Neural cell (in vitro differentiated cells): ENCODE results near the gene PLCXD3. TPM values are rescaled to one million over a fixed set of nuclear protein-coding genes. Genes with fewer than 3 reads are reported as not detected.

Experiments used
- H2AFZ ChIP-seq: fragments of 200-600, 300-800 bp; sonication (generic), shearing (Covaris generic); 2 replicates; pipeline ENCODE4 v1.6.0; 2014; ENCODE audit warnings: low read depth, mild to moderate bottlenecking, antibody characterized with exemption, low read length, moderate library complexity
- H3F3A ChIP-seq: fragments of 200-600 bp; shearing (Covaris generic); 2 replicates; pipeline ENCODE4 v1.6.1; 2016; ENCODE audit warnings: mild to moderate bottlenecking, moderate library complexity, mixed read lengths, antibody characterized with exemption, low read length; ENCODE audit not compliant: insufficient read depth, poor library complexity, severe bottlenecking
- H3K27ac ChIP-seq: fragments of 200-600, 300-800 bp; sonication (generic), shearing (Covaris generic); 2 replicates; pipeline ENCODE4 v1.5.1; 2014; ENCODE audit warnings: mild to moderate bottlenecking, low read length, moderate library complexity
- H3K27me3 ChIP-seq: fragments of 300-800, 200-600 bp; sonication (generic), shearing (Covaris generic); 2 replicates; pipeline ENCODE4 v1.6.0; 2014; ENCODE audit warnings: mild to moderate bottlenecking, low read depth, low read length, moderate library complexity; ENCODE audit not compliant: insufficient read depth
- H3K36me3 ChIP-seq: fragments of 300-800, 200-600 bp; sonication (generic), shearing (Covaris generic); 2 replicates; pipeline ENCODE4 v1.5.1; 2014; ENCODE audit warnings: mild to moderate bottlenecking, antibody characterized with exemption, low read length, moderate library complexity; ENCODE audit not compliant: insufficient read depth
- H3K4me2 ChIP-seq: fragments of 300-800, 200-600 bp; sonication (generic), shearing (Covaris generic); 2 replicates; pipeline ENCODE4 v1.6.0; 2014; ENCODE audit warnings: mild to moderate bottlenecking, low read length
- H3K4me3 ChIP-seq: fragments of 300-800, 200-600 bp; sonication (generic), shearing (Covaris generic); 2 replicates; pipeline ENCODE4 v1.5.1; 2014; ENCODE audit warnings: mild to moderate bottlenecking, low read length, moderate library complexity
- H3K79me2 ChIP-seq: fragments of 200-600 bp; shearing (Covaris generic); replicated peaks from 2 replicates; pipeline ENCODE4 v1.6.0; 2014; ENCODE audit warnings: mild to moderate bottlenecking, low read length, moderate library complexity; ENCODE audit not compliant: insufficient read depth
- H3K9ac ChIP-seq: fragments of 300-800, 200-600 bp; sonication (generic), shearing (Covaris generic); 2 replicates; pipeline ENCODE4 v1.6.1; 2016; ENCODE audit warnings: mild to moderate bottlenecking, low read length, mixed read lengths
- H3K9me2 ChIP-seq: fragments of 200-600 bp; shearing (Covaris generic); 2 replicates; pipeline ENCODE4 v1.6.1; 2016; ENCODE audit warnings: mild to moderate bottlenecking, low read length, mixed read lengths; ENCODE audit not compliant: insufficient read depth
- H3K9me3 ChIP-seq: fragments of 200-600, 300-800 bp; sonication (generic), shearing (Covaris generic); 2 replicates; pipeline ENCODE4 v1.6.1; 2016; ENCODE audit warnings: mild to moderate bottlenecking, mixed run types, low read length, moderate library complexity, mixed read lengths
- H4K20me1 ChIP-seq: fragments of 200-600 bp; shearing (Covaris generic); 2 replicates; pipeline ENCODE4 v1.6.1; 2016; ENCODE audit warnings: mild to moderate bottlenecking, mixed run types; ENCODE audit not compliant: insufficient read depth
- CTCF ChIP-seq: fragments of 450-650 bp; IDR thresholded peaks from 2 replicates; pipeline ENCODE4 v1.5.1; 2014; ENCODE audit warnings: antibody characterized with exemption, mild to moderate bottlenecking, moderate library complexity; ENCODE audit not compliant: poor library complexity, severe bottlenecking
- EP300 ChIP-seq: fragments of 450-650 bp; conservative IDR thresholded peaks from 2 replicates; pipeline ENCODE4 v1.6.1; 2014; ENCODE audit warnings: antibody characterized with exemption, mild to moderate bottlenecking, moderate library complexity; ENCODE audit not compliant: poor library complexity, severe bottlenecking
- EZH2 ChIP-seq: fragments of 200-600, 300-800 bp; shearing (Covaris generic), sonication (generic); IDR thresholded peaks from 2 replicates; pipeline ENCODE4 v1.6.1; 2014; ENCODE audit warnings: antibody characterized with exemption, low read length, borderline replicate concordance, mild to moderate bottlenecking; ENCODE audit not compliant: insufficient read depth, poor library complexity, severe bottlenecking
- MXI1 ChIP-seq: fragments of 450-650 bp; conservative IDR thresholded peaks from 2 replicates; pipeline ENCODE4 v1.6.1; 2014; ENCODE audit warnings: antibody characterized with exemption, mild to moderate bottlenecking; ENCODE audit not compliant: poor library complexity, severe bottlenecking
- POLR2AphosphoS5 ChIP-seq: IDR thresholded peaks from 2 replicates; pipeline ENCODE4 v1.6.1; 2012
- RAD21 ChIP-seq: fragments of 450-650 bp; conservative IDR thresholded peaks from 2 replicates; pipeline ENCODE4 v1.6.1; 2014; ENCODE audit warnings: antibody characterized with exemption, mild to moderate bottlenecking, moderate library complexity
- REST ChIP-seq: IDR thresholded peaks from 2 replicates; pipeline ENCODE4 v1.6.1; 2012; ENCODE audit warnings: borderline replicate concordance
- SMC3 ChIP-seq: fragments of 450-650 bp; conservative IDR thresholded peaks from 2 replicates; pipeline ENCODE4 v1.6.1; 2014; ENCODE audit warnings: antibody characterized with exemption, mild to moderate bottlenecking, moderate library complexity; ENCODE audit not compliant: poor library complexity
- TAF1 ChIP-seq: IDR thresholded peaks from 2 replicates; pipeline ENCODE4 v1.6.1; 2012; ENCODE audit warnings: low read depth
- polyA plus RNA-seq: library from polyadenylated mRNA; depleted of rRNA; stranded (reverse); fragments of >200 nt; gene quantifications from 2 replicates; pipeline ENCODE4 v1.2.3, GENCODE V29; 2014

PLCXD3 gene
- polyA plus RNA-seq, 1 donor from 2014 or later: 6.6 TPM

- Histone ChIP-seq H3K9me3 (no peaks in the 10 kb centered on the region), H3F3A (no peaks in the 10 kb centered on the region), H3K9ac (no peak overlapping the region), H3K36me3 (no peaks in the 10 kb centered on the region), H4K20me1 (no peaks in the 10 kb centered on the region), H3K4me2 (no peak overlapping the region), H3K79me2 (no peaks in the 10 kb centered on the region), H2AFZ (no peak overlapping the region), H3K4me3 (no peak overlapping the region), H3K9me2 (no peaks in the 10 kb centered on the region), H3K27ac (no peak overlapping the region), H3K27me3 (no peaks in the 10 kb centered on the region)
- TF ChIP-seq REST (no peak), EP300 (no peak), SMC3 (no peak), POLR2AphosphoS5 (no peak), RAD21 (no peak), MXI1 (no peak)
These were observed 232.7 kb downstream of the PLCXD3 start for GRCh38 chr5:41277476-41278245.

- Histone ChIP-seq H3K9me2 (no peaks in the 10 kb centered on the region), H3F3A (no peaks in the 10 kb centered on the region), H3K4me2 (no peak overlapping the region), H3K9me3 (no peaks in the 10 kb centered on the region), H4K20me1 (no peaks in the 10 kb centered on the region), H3K4me3 (no peak overlapping the region), H3K27ac (no peak overlapping the region), H3K79me2 (no peaks in the 10 kb centered on the region), H3K27me3 (no peaks in the 10 kb centered on the region), H2AFZ (no peak overlapping the region), H3K36me3 (no peaks in the 10 kb centered on the region), H3K9ac (no peak overlapping the region)
- no peak for TF ChIP-seq CTCF
- TF ChIP-seq POLR2AphosphoS5: no peak
- no peak for TF ChIP-seq EP300
- no peak for TF ChIP-seq TAF1
- no peak for TF ChIP-seq RAD21
- no peak for TF ChIP-seq SMC3
- no peak for TF ChIP-seq MXI1
- no peak for TF ChIP-seq EZH2
- no peak for TF ChIP-seq REST
These were observed 234.4 kb downstream of the PLCXD3 start for GRCh38 chr5:41275813-41276512.
